ENCODE data around the gene MRPL14. TPM values are rescaled to one million over a fixed set of nuclear protein-coding genes. Genes with fewer than 3 reads are reported as not detected.
"Not testable (repeated sequence)": the region's sequence is repeated elsewhere in the genome, so short reads cannot be mapped to it uniquely, and the experiment has no call there.

The MRPL14 gene
- total and polyA plus RNA-seq, 4 donors: 24.6 to 40.3 (median 32.0) TPM

- H3K27ac ChIP-seq (ENCODE audit: low read depth in 1 of 2, low read length in 2 of 2): no peak overlapping the region
- 91% methylated on average over 4 of the region's 4 CpGs for WGBS, 2 donors
- no peaks in the 10 kb centered on the region for H3K4me1 ChIP-seq (ENCODE audit: control insufficient read depth in 1 of 2, insufficient read depth in 2 of 2, low read length in 2 of 2)
- peak in 1 of 2 donors; percentile 26 for DNase-seq
- H3K27me3 ChIP-seq (ENCODE audit: control insufficient read depth in 1 of 2, insufficient read depth in 2 of 2, low read length in 1 of 2): no peaks in the 10 kb centered on the region
- no peaks in the 10 kb centered on the region for H3K36me3 ChIP-seq (ENCODE audit: control insufficient read depth in 1 of 2, insufficient read depth in 2 of 2, low read length in 1 of 2)
- no peak for ATAC-seq (ENCODE audit: low FRiP score)
- H3K4me3 ChIP-seq (ENCODE audit: low read length in 2 of 2): no peak overlapping the region
- intact Hi-C loops (cut with DNase I): no loop called here
- H3K9me3 ChIP-seq (ENCODE audit: control insufficient read depth, low read length): no peaks in the 10 kb centered on the region
Measured at GRCh38 chr6:44101832-44102231, 25.4 kb downstream of the MRPL14 start.

GRCh38 chr6:44100088-44100550 lies 27.1 kb downstream of the MRPL14 start:
- intact Hi-C loops (cut with DNase I): no loop called here

GRCh38 chr6:44099192-44099591 lies 28.1 kb downstream of the MRPL14 start:
- Histone ChIP-seq H3K9me3 (ENCODE audit: control insufficient read depth, low read length) (no peaks in the 10 kb centered on the region), H3K36me3 (ENCODE audit: control insufficient read depth in 1 of 2, insufficient read depth in 2 of 2, low read length in 1 of 2) (no peaks in the 10 kb centered on the region)
- intact Hi-C loops (cut with DNase I): loop anchor here (5.0 kb wide), 2 partner anchors 158 to 238 kb away; partner anchors contain the start of gene SLC35B2 (in 1 of the 2)

More at GRCh38 chr6:44100088-44100550, 27.1 kb downstream of the MRPL14 start:
- Histone ChIP-seq H3K27me3 (ENCODE audit: control insufficient read depth in 1 of 2, insufficient read depth in 2 of 2, low read length in 1 of 2) (no peaks in the 10 kb centered on the region), H3K27ac (ENCODE audit: low read depth in 1 of 2, low read length in 2 of 2) (no peak overlapping the region), H3K9me3 (ENCODE audit: control insufficient read depth, low read length) (no peaks in the 10 kb centered on the region), H3K4me3 (ENCODE audit: low read length in 2 of 2) (no peak overlapping the region), H3K4me1 (ENCODE audit: control insufficient read depth in 1 of 2, insufficient read depth in 2 of 2, low read length in 2 of 2) (no peaks in the 10 kb centered on the region), H3K36me3 (ENCODE audit: control insufficient read depth in 1 of 2, insufficient read depth in 2 of 2, low read length in 1 of 2) (no peaks in the 10 kb centered on the region)
- no peak for ATAC-seq (ENCODE audit: low FRiP score)
- DNase-seq: no peak
- WGBS, 2 donors: 20 to 36% methylated on average over 1 of the region's 1 CpG

GRCh38 chr6:44097782-44098317 lies 29.4 kb downstream of the MRPL14 start:
- Histone ChIP-seq H3K4me3 (ENCODE audit: low read length in 2 of 2) (no peak overlapping the region), H3K9me3 (ENCODE audit: control insufficient read depth, low read length) (no peaks in the 10 kb centered on the region), H3K36me3 (ENCODE audit: control insufficient read depth in 1 of 2, insufficient read depth in 2 of 2, low read length in 1 of 2) (no peaks in the 10 kb centered on the region), H3K4me1 (ENCODE audit: control insufficient read depth in 1 of 2, insufficient read depth in 2 of 2, low read length in 2 of 2) (no peaks in the 10 kb centered on the region), H3K27me3 (ENCODE audit: control insufficient read depth in 1 of 2, insufficient read depth in 2 of 2, low read length in 1 of 2) (no peaks in the 10 kb centered on the region), H3K27ac (ENCODE audit: low read depth in 1 of 2, low read length in 2 of 2) (no peak overlapping the region)
- DNase-seq (no peak), ATAC-seq (ENCODE audit: low FRiP score) (no peak)
- intact Hi-C loops (cut with DNase I): loop anchor here (1.0 to 5.0 kb wide), 3 partner anchors 54 to 239 kb away; partner anchors contain the start of gene SLC35B2 (in 1 of the 2)
- 40 to 87% methylated on average over 2 of the region's 2 CpGs for WGBS, 2 donors

More at GRCh38 chr6:44099192-44099591, 28.1 kb downstream of the MRPL14 start:
- Histone ChIP-seq H3K4me1 (ENCODE audit: control insufficient read depth in 1 of 2, insufficient read depth in 2 of 2, low read length in 2 of 2) (no peaks in the 10 kb centered on the region), H3K27me3 (ENCODE audit: control insufficient read depth in 1 of 2, insufficient read depth in 2 of 2, low read length in 1 of 2) (no peaks in the 10 kb centered on the region), H3K4me3 (ENCODE audit: low read length in 2 of 2) (no peak overlapping the region), H3K27ac (ENCODE audit: low read depth in 1 of 2, low read length in 2 of 2) (no peak overlapping the region)
- 21 to 28% methylated on average over 1 of the region's 1 CpG for WGBS, 2 donors
- DNase-seq (no peak), ATAC-seq (ENCODE audit: low FRiP score) (no peak)

- Histone ChIP-seq H3K4me3 (ENCODE audit: low read length in 2 of 2) (no peak overlapping the region), H3K9me3 (ENCODE audit: control insufficient read depth, low read length) (no peaks in the 10 kb centered on the region), H3K27me3 (ENCODE audit: control insufficient read depth in 1 of 2, insufficient read depth in 2 of 2, low read length in 1 of 2) (no peaks in the 10 kb centered on the region), H3K27ac (ENCODE audit: low read depth in 1 of 2, low read length in 2 of 2) (no peak overlapping the region), H3K4me1 (ENCODE audit: control insufficient read depth in 1 of 2, insufficient read depth in 2 of 2, low read length in 2 of 2) (no peaks in the 10 kb centered on the region), H3K36me3 (ENCODE audit: control insufficient read depth in 1 of 2, insufficient read depth in 2 of 2, low read length in 1 of 2) (no peaks in the 10 kb centered on the region)
- peak; percentile 88 for ATAC-seq (ENCODE audit: low FRiP score)
- intact Hi-C loops (cut with DNase I): loop anchor here (1.0 to 5.0 kb wide), 3 partner anchors 56 to 241 kb away; partner anchors contain the start of gene SLC35B2 (in 1 of the 2)
- WGBS, 2 donors: 33 to 38% methylated on average over 3 of the region's 3 CpGs
- peak; percentile 78 to 88 for DNase-seq
Measured at GRCh38 chr6:44096612-44097011, 30.6 kb downstream of the MRPL14 start.

GRCh38 chr6:44095243-44095623 lies 32.0 kb downstream of the MRPL14 start:
- not testable (repeated sequence) for H3K27ac ChIP-seq (ENCODE audit: low read depth in 1 of 2, low read length in 2 of 2); H3K27me3 ChIP-seq (ENCODE audit: control insufficient read depth in 1 of 2, insufficient read depth in 2 of 2, low read length in 1 of 2); ATAC-seq (ENCODE audit: low FRiP score); H3K4me3 ChIP-seq (ENCODE audit: low read length in 2 of 2); H3K36me3 ChIP-seq (ENCODE audit: control insufficient read depth in 1 of 2, insufficient read depth in 2 of 2, low read length in 1 of 2); DNase-seq; H3K9me3 ChIP-seq (ENCODE audit: control insufficient read depth, low read length); H3K4me1 ChIP-seq (ENCODE audit: control insufficient read depth in 1 of 2, insufficient read depth in 2 of 2, low read length in 2 of 2)
- intact Hi-C loops (cut with DNase I): loop anchor here (5.0 kb wide), 2 partner anchors 162 to 242 kb away; partner anchors contain the start of gene SLC35B2 (in 1 of the 2)
- 80 to 85% methylated on average over 6 of the region's 6 CpGs for WGBS, 2 donors

GRCh38 chr6:44094403-44095242 lies 32.6 kb downstream of the MRPL14 start:
- Histone ChIP-seq H3K4me3 (ENCODE audit: low read length in 2 of 2) (no peak overlapping the region), H3K4me1 (ENCODE audit: control insufficient read depth in 1 of 2, insufficient read depth in 2 of 2, low read length in 2 of 2) (no peaks in the 10 kb centered on the region), H3K27ac (ENCODE audit: low read depth in 1 of 2, low read length in 2 of 2) (no peak overlapping the region), H3K27me3 (ENCODE audit: control insufficient read depth in 1 of 2, insufficient read depth in 2 of 2, low read length in 1 of 2) (no peaks in the 10 kb centered on the region), H3K9me3 (ENCODE audit: control insufficient read depth, low read length) (no peaks in the 10 kb centered on the region), H3K36me3 (ENCODE audit: control insufficient read depth in 1 of 2, insufficient read depth in 2 of 2, low read length in 1 of 2) (no peaks in the 10 kb centered on the region)
- ATAC-seq (ENCODE audit: low FRiP score) (no peak), DNase-seq (no peak)
- intact Hi-C loops (cut with DNase I): loop anchor here (5.0 kb wide), 2 partner anchors 163 to 243 kb away; partner anchors contain the start of gene SLC35B2 (in 1 of the 2)
- 80% methylated on average over 10 of the region's 10 CpGs for WGBS, 2 donors

- H3K4me1 ChIP-seq (ENCODE audit: control insufficient read depth in 1 of 2, insufficient read depth in 2 of 2, low read length in 2 of 2): no peaks in the 10 kb centered on the region
- H3K9me3 ChIP-seq (ENCODE audit: control insufficient read depth, low read length): no peaks in the 10 kb centered on the region
- H3K36me3 ChIP-seq (ENCODE audit: control insufficient read depth in 1 of 2, insufficient read depth in 2 of 2, low read length in 1 of 2): no peaks in the 10 kb centered on the region
- no peak overlapping the region for H3K27ac ChIP-seq (ENCODE audit: low read depth in 1 of 2, low read length in 2 of 2)
- H3K4me3 ChIP-seq (ENCODE audit: low read length in 2 of 2): no peak overlapping the region
- 91% methylated on average over 6 of the region's 6 CpGs for WGBS, 2 donors
- no peak for ATAC-seq (ENCODE audit: low FRiP score)
- H3K27me3 ChIP-seq (ENCODE audit: control insufficient read depth in 1 of 2, insufficient read depth in 2 of 2, low read length in 1 of 2): no peaks in the 10 kb centered on the region
- intact Hi-C loops (cut with DNase I): no loop called here
- DNase-seq: no peak
Measured at GRCh38 chr6:44093750-44094402, 33.4 kb downstream of the MRPL14 start.

All from aorta (tissue), 5 donors.